GM21367 (cell line): Measurements from ENCODE around the gene C1orf35.

Experiments
- ATAC-seq: cut with Tn5 transposase; IDR thresholded peaks from one replicate; pipeline ENCODE4 v1.9.1; 2021; ENCODE audit not compliant: unreplicated experiment

The C1orf35 gene

DNA sequence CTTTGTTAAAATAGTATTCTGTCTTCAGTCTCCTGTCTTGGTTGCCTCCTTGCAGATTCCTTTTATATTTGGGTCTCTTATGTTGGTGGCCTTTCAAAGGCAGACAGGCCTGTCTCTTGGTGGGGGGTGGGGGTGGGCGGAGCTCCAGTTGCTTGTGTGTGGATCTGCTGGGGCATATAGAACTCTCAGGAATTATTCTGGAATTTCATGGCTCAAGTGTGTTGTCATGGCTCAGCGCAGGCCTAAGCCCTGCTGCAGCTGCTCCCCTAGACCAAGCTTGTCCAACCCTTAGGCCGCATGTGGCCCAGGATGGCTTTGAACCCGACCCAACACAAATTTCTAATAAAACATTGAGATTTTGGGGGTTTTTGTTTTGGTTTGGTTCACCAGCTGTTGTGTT, 8.0 kb downstream of the C1orf35 start:
- no peak for ATAC-seq

DNA sequence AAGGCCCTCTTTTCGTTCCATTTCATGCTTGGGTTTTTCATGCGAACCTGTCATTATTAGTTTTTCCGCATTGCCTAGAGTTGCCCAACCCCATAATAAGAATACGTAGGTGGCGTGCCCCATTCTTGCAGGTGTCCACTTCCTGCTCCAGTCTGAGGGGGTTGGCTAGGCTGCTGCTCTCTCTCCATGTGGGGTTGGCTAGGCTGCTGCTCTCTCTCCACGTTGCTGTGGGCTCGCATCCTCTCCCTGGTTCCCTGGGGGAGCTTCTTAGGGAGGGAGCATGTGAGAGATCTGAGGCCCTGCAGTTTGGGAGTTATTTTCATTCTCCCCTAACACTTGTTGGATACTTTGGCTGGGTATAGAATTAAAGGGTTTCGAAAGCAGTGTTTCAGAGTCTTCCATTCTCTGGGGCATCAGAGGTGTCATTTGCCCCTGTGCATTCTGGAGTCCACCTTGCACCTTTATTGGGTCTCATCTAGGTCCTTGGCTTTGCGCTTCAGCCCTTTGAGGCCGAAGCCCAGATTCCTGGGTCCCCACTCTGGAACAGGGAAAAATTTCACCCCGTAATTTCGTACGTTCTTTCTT, 8.6 kb downstream of the C1orf35 start:
- ATAC-seq: no peak

DNA sequence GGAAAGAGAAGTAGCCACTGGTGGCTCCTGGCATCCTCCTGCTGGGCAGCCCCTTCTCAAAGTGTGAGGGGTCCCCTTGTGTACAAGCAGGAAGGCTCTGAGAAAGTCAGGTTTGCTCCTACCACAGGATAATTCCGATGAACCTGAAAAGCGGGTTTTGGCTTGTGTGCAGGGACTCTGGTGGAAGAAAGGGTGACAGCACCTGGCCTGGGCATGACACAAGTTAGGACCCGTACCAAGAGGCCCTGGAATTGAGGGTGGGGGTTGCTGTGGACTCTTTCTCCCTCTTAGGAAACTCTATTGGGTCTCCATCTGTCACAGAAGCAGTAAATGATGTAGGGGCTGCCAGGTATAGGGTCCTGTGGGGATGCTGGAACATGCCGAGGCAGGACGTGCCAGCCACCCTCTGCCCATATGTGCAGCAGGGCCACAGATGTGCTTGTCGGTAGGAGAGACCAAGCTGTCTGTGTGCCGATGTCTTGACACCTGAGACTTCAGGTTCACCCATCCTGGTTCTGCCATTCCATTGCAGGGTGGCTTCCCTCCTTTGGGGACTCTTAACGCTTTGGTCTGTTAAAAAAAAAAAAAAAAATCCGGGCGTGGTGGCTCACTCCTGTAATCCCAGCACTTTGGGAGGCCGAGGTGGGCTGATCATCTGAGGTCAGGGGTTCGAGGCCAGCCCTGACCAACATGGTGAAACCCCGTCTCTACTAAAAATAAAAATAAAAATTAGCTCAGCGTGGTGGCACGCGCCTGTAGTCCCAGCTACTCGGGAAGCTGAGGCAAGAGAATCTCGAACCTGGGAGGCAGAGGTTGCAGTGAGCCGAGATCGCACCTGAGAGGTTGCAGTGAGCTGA, 9.8 kb downstream of the C1orf35 start:
- no peak for ATAC-seq

DNA sequence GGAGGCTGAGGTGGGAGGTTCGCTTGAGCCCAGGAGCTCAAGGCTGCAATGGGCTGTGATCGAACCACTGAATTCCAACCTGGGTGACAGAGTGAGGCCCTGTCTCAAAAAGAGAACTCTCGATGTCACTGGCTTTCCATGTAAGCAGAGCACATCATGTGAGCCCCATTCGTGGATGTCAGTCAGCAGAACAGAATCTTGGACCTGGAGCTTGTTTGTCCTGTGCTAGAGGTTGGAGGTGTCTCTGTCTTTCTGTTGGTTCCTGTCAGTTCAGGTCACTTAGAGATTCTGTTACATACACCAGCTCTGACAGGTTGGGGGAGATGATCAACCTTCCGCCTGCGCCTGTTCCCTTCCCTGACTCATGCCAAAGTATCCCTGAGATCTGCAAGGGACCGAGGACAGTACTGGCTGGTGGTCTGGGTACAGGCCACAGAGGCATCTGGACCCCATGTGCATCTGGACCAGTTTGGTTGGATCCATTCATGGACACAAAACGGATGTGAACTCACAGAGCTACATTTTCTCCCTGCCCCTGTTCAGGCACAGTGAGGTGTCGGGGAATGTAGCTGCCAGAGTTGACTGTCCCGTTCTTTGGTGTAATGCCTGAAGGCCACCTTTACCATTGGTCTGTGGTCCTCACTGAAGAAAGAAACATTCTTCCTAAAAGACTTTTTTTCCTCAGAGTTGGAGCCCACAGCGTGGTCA, 10.6 kb downstream of the C1orf35 start:
- no peak for ATAC-seq

DNA sequence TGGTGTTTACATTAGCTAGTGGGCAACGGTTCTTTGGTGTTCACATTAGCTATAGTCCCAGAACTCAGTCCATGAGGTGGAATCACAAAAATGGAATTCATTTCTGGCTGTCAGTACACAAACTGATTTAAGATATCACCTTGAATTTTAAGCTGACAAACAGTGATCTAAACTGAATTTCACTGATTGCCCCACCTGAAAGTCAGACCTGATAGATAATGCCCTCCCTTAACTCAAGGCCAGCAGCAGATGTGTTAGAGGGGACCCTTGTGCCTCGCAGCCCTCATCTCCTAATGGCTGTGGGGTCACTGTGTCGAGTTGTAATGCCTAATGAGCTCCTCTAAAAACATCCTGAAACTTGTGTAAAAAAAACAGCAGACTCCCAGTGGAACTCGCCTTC, 12.0 kb downstream of the C1orf35 start:
- ATAC-seq: no peak

GRCh38 chr1:228090613-228091081, 12.5 kb downstream of the C1orf35 start:
- no peak for ATAC-seq

GRCh38 chr1:228089519-228090380, 13.4 kb downstream of the C1orf35 start:
- no peak for ATAC-seq

GRCh38 chr1:228088586-228089498, 14.3 kb downstream of the C1orf35 start:
- no peak for ATAC-seq

- no peak for ATAC-seq
Observed at GRCh38 chr1:228087771-228088251, 15.3 kb downstream of the C1orf35 start.

DNA sequence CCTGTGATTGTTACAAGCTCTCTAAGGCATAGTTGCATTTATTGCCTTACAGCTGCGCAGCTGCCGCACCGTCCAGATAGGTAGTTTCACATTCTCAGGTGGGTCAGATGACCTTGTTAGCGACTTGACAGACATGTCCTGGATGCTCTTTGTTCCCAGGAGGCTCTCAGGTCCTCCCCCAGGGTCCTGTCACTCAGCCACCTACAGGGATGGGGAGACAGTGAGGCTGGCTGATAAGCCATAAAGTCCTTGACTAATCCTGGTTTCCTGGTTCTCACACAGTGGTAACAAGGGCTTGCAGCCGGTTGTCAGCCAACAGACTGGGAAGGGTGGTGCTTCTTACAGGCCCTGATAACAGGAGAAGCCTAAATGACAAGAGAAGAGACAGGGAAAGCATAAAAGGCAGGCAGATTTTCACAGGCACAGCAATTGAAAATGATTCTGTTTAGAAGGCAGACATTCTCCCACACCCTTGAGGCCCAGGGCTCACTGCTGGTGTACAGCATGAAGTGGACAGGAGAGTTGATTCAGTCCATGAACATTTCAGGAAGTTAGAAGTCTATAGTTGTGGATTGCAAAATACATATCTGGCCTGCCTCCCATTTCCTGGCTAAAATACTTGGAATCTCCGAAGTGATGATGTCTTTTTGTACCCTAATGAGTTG, 17.7 kb downstream of the C1orf35 start:
- no peak for ATAC-seq

DNA sequence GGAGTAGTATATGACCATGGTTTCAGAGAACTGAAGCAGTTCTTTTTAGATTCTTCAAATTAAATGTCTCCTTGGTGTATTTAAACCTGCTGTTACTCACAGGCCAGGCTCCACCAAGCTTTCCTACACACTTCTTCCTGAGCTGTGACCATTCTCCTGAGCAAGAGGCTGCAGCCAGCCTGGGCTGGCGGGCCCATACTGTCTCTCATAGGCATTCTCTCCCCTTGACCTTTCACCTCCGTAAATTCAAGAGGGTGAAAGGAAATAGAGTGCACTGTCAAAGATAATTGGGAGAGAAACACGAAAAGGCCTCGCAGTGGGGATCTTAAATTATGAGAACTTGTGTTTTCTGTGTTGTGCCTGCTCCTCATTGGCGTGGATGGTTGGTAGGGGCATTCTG, 18.3 kb downstream of the C1orf35 start:
- no peak for ATAC-seq

DNA sequence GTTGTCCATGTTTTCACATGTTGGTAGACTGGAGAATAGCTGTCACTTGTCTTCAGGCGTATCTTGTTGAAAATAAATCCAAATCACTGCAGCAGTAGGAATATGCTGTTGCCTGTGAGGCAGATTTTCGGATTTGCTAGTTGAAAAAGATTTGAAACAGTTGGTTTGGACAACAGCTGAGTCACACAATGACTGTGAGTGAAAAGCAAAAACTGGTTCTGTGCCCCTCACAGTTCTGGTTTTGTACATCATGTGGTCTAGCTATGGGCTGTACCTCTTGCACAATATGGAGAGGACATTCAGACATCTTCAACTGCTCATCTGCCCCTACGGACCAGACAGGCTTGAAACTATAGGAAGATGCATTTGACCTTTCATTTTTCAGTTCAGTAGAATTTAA, 18.8 kb downstream of the C1orf35 start:
- no peak for ATAC-seq

- ATAC-seq: no peak
Observed at GRCh38 chr1:228083871-228084278, 19.2 kb downstream of the C1orf35 start.

DNA sequence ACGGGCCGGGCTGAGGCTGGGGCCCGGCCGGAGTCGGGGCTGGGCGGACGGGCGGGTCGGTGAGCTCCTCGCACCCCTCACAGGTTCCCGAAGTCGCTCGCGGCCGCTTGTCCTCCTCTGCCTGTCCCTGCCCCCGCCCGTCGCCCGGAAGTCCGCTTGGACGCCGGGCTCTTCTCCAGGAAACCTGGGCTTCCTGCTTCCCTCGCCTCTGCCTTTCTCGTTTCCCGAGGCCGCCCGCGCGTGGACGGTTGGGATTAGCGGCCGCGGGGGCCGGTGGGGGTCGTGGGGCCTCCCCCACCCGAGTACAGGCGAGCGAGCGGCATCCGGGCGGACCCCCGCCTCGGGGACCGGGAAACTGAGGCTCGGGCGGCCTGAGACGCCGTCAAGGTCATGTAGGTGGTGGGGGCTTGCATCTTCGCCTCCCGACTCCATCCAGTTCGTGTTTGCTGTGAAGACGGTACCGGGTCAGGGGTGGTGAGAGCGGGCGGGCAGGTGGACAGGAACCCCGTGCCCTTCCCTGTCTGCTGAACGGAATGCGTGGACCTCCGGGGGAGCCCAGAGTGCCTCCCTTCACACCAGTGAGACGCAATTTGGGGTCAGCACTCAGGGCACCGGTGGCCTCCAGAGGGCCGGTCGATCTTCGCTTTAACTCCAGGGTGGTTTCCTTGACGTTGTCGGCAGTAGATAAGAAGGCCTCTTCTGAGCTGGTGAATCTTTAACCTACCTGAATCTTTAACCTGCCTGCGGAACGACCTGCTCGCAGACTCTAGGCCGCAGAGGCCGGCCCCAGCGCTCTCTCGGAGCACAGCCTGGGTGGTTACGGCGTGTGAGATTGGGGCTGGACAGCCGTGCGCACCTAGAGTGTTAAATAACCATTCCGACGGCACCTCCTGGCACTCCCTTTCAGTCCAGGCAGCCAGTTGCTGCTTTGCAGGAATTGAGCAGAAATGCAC, 19.9 kb downstream of the C1orf35 start:
- peak; percentile 8 for ATAC-seq

- peak; percentile 70 for ATAC-seq
Observed at GRCh38 chr1:228082214-228082917, 20.8 kb downstream of the C1orf35 start, which contains the start of gene ARF1. Gene ARF1 (plus strand): TSS chr1:228082708. CDS start chr1:228097115, 14,407 bp downstream.

DNA sequence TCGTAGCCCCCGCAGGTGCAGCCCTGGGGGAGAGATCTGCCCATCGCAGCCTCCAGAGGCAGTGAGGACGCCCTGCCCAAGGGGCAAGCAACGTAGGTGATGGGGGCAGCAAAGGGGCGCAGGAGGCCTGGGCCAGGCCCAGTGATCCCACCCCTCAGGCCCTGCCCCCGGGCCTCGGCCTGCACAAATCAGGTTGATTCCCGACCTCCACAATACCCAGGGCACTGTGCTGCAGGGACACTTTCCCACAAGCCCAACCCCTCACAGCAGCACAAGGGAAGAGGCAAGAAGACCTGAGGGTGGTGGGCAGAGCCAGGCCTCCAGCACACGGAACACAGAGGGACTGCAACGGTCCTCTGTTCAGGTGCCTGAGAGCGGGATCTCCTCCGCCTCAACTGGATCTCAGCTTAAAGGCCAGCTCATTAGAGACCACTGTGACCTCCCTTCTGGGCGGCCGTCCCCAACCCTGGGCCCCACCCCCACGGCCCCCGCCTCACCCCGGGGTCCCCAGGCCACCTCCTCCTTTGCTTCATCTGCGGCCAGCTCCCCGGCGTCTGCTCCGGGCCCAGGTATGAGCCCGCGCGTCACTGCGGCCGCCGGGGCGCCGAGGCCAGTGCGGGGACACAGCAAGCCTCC, 21.4 kb downstream of the C1orf35 start:
- ATAC-seq: peak; percentile 15

DNA sequence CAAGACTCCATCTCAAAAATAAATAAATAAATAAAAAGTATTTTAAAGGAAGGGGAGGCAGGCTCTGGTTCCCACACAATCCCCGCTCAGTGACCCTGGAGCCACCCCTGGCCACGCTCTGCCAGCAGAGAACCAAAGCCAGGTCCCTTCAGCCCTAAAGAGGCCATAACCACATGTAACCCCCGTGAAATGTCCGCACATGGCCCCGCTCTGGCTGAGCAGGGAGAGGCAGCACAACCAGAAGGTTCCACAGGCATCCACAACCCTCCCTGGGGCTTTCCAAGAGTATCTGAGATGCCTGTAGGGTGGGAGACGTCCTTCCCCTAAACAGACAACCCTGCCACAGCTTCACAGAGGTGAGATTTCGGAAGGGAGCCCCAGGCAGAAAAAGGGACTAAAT, 22.0 kb downstream of the C1orf35 start:
- ATAC-seq: no peak
